Neural crest cell (in vitro differentiated cells): ENCODE measurements around the gene SDK1. TPM values are rescaled to one million over a fixed set of nuclear protein-coding genes. Genes with fewer than 3 reads are reported as not detected.

ENCODE experiments used
- DNase-seq: peaks from one replicate; pipeline ENCODE4 v3.0.0; 2021; ENCODE audit warnings: low read depth, mixed read lengths, low spot score
- H3K27ac Mint-ChIP-seq: one replicate; pipeline ENCODE4 v1.8.0; 2021; ENCODE audit warnings: mild to moderate bottlenecking, mixed read lengths; ENCODE audit not compliant: unreplicated experiment
- H3K27me3 Mint-ChIP-seq: 2 replicates; pipeline ENCODE4 v1.8.0; 2021; ENCODE audit warnings: low read depth, mild to moderate bottlenecking, mixed read lengths
- H3K36me3 Mint-ChIP-seq: 2 replicates; pipeline ENCODE4 v1.8.0; 2021; ENCODE audit warnings: low read depth, mild to moderate bottlenecking, mixed read lengths
- H3K4me1 Mint-ChIP-seq: 2 replicates; pipeline ENCODE4 v1.8.0; 2021; ENCODE audit warnings: mixed read lengths
- H3K4me3 Mint-ChIP-seq: one replicate; pipeline ENCODE4 v1.8.0; 2021; ENCODE audit warnings: mild to moderate bottlenecking, mixed read lengths
- H3K9me3 Mint-ChIP-seq: 2 replicates; pipeline ENCODE4 v1.8.0; 2021; ENCODE audit warnings: mixed read lengths
- CTCF ChIP-seq: fragments of 200-600 bp; sonication (generic); conservative IDR thresholded peaks from 2 replicates; pipeline ENCODE4 v1.5.0; 2021; ENCODE audit warnings: antibody characterized with exemption, mild to moderate bottlenecking
- total RNA-seq: library from RNA; stranded (reverse); gene quantifications from 2 replicates; pipeline ENCODE4 v1.2.1, GENCODE V29; 2021

The SDK1 gene
- total RNA-seq, 1 donor from 2014 or later: 11.6 TPM

- H3K9me3 Mint-ChIP-seq: peaks cover 4% of the 10 kb centered on the region
- H3K4me1 Mint-ChIP-seq: no peaks in the 10 kb centered on the region
- no peak overlapping the region for H3K27ac Mint-ChIP-seq
- TF ChIP-seq CTCF: no peak
- no peaks in the 10 kb centered on the region for H3K36me3 Mint-ChIP-seq
- no peaks in the 10 kb centered on the region for H3K27me3 Mint-ChIP-seq
- no peak for DNase-seq
- H3K4me3 Mint-ChIP-seq: no peak overlapping the region
Observed at GRCh38 chr7:3888096-3888495, 587.0 kb downstream of the SDK1 start.

GRCh38 chr7:3892157-3892556, 591.1 kb downstream of the SDK1 start:
- no peak overlapping the region for H3K4me3 Mint-ChIP-seq
- H3K27ac Mint-ChIP-seq: no peak overlapping the region
- H3K9me3 Mint-ChIP-seq: peaks cover 4% of the 10 kb centered on the region
- peaks cover 1% of the 10 kb centered on the region for H3K4me1 Mint-ChIP-seq
- DNase-seq: no peak
- no peak for TF ChIP-seq CTCF
- no peaks in the 10 kb centered on the region for H3K27me3 Mint-ChIP-seq
- no peaks in the 10 kb centered on the region for H3K36me3 Mint-ChIP-seq

GRCh38 chr7:3892686-3893085, 591.6 kb downstream of the SDK1 start:
- Mint-ChIP-seq H3K4me1 (peaks cover 6% of the 10 kb centered on the region), H3K9me3 (peaks cover 4% of the 10 kb centered on the region), H3K4me3 (no peak overlapping the region), H3K27me3 (no peaks in the 10 kb centered on the region), H3K36me3 (no peaks in the 10 kb centered on the region), H3K27ac (no peak overlapping the region)
- no peak for DNase-seq
- TF ChIP-seq CTCF: no peak

GRCh38 chr7:3893151-3893788, 592.2 kb downstream of the SDK1 start:
- H3K9me3 Mint-ChIP-seq: peaks cover 4% of the 10 kb centered on the region
- DNase-seq: no peak
- no peak for TF ChIP-seq CTCF
- H3K27me3 Mint-ChIP-seq: no peaks in the 10 kb centered on the region
- H3K4me1 Mint-ChIP-seq: peaks cover 9% of the 10 kb centered on the region
- H3K4me3 Mint-ChIP-seq: no peak overlapping the region
- no peak overlapping the region for H3K27ac Mint-ChIP-seq
- H3K36me3 Mint-ChIP-seq: no peaks in the 10 kb centered on the region

GRCh38 chr7:3893789-3894153, 592.7 kb downstream of the SDK1 start:
- no peak for TF ChIP-seq CTCF
- Mint-ChIP-seq H3K27ac (no peak overlapping the region), H3K36me3 (no peaks in the 10 kb centered on the region), H3K4me1 (peaks cover 9% of the 10 kb centered on the region), H3K9me3 (peaks cover 4% of the 10 kb centered on the region), H3K4me3 (no peak overlapping the region), H3K27me3 (no peaks in the 10 kb centered on the region)
- DNase-seq: no peak
